MM.1S (cell line): ENCODE measurements around the gene HYAL1.

Experiments
- DNase-seq: peaks from one replicate; pipeline ENCODE4 v3.0.0-alpha.2; 2015
- H2AFZ ChIP-seq: fragments of 300-600 bp; sonication (generic); 2 replicates; pipeline ENCODE4 v1.6.0; 2016; ENCODE audit warnings: antibody characterized with exemption, low read length
- H3F3A ChIP-seq: fragments of 300-600 bp; sonication (generic); 2 replicates; pipeline ENCODE4 v1.6.1; 2016; ENCODE audit warnings: mild to moderate bottlenecking, antibody characterized with exemption, low read length, moderate library complexity, mixed read lengths; ENCODE audit not compliant: insufficient read depth
- H3K27ac ChIP-seq: fragments of 300-600 bp; sonication (generic); 2 replicates; pipeline ENCODE4 v1.5.1; 2016; ENCODE audit warnings: mild to moderate bottlenecking, low read length
- H3K27me3 ChIP-seq: fragments of 300-600 bp; sonication (generic); replicated peaks from 2 replicates; pipeline ENCODE4 v1.6.0; 2016; ENCODE audit warnings: low read length; ENCODE audit not compliant: insufficient read depth
- H3K36me3 ChIP-seq: fragments of 300-600 bp; sonication (generic); replicated peaks from 2 replicates; pipeline ENCODE4 v1.6.1; 2016; ENCODE audit warnings: mild to moderate bottlenecking, low read length, mixed read lengths; ENCODE audit not compliant: insufficient read depth
- H3K4me1 ChIP-seq: fragments of 300-600 bp; sonication (generic); 2 replicates; pipeline ENCODE4 v1.6.1; 2016; ENCODE audit warnings: low read length, mixed read lengths
- H3K4me2 ChIP-seq: fragments of 300-600 bp; sonication (generic); 2 replicates; pipeline ENCODE4 v1.6.0; 2016; ENCODE audit warnings: low read depth, low read length
- H3K4me3 ChIP-seq: fragments of 300-600 bp; sonication (generic); 2 replicates; pipeline ENCODE4 v1.5.1; 2016; ENCODE audit warnings: low read length, mixed read lengths
- H3K79me2 ChIP-seq: fragments of 300-600 bp; sonication (generic); 2 replicates; pipeline ENCODE4 v1.6.1; 2016; ENCODE audit warnings: mixed run types, low read length, mixed read lengths
- H3K9ac ChIP-seq: fragments of 300-600 bp; sonication (generic); 2 replicates; pipeline ENCODE4 v1.6.1; 2016; ENCODE audit warnings: low read length, mixed read lengths
- H3K9me2 ChIP-seq: fragments of 300-600 bp; sonication (generic); replicated peaks from 2 replicates; pipeline ENCODE4 v1.6.1; 2016; ENCODE audit warnings: mild to moderate bottlenecking, low read length, mixed read lengths; ENCODE audit not compliant: insufficient read depth
- H3K9me3 ChIP-seq: fragments of 300-600 bp; sonication (generic); replicated peaks from 2 replicates; pipeline ENCODE4 v1.6.1; 2016; ENCODE audit warnings: mild to moderate bottlenecking, low read length, mixed read lengths; ENCODE audit not compliant: insufficient read depth
- H4K20me1 ChIP-seq: fragments of 300-600 bp; sonication (generic); 2 replicates; pipeline ENCODE4 v1.6.1; 2016; ENCODE audit warnings: mild to moderate bottlenecking, low read length, moderate library complexity, mixed read lengths; ENCODE audit not compliant: insufficient read depth
- EZH2 ChIP-seq: fragments of 300-600 bp; sonication (generic); optimal IDR thresholded peaks from 2 replicates; pipeline ENCODE3; 2017; ENCODE audit warnings: low read depth, mild to moderate bottlenecking, antibody characterized with exemption, low read length, mixed read lengths
- EZH2phosphoT487 ChIP-seq: fragments of 300-600 bp; sonication (generic); IDR thresholded peaks from 2 replicates; pipeline ENCODE4 v1.6.1; 2018; ENCODE audit warnings: antibody characterized with exemption, low read length
- TF ChIP-seq, protein P1 (sequence below): fragments of 300-600 bp; sonication (generic); IDR thresholded peaks from 2 replicates; pipeline ENCODE4 v1.5.1; 2016; ENCODE audit warnings: antibody characterized with exemption, low read length, mixed read lengths

Gene HYAL1

DNA sequence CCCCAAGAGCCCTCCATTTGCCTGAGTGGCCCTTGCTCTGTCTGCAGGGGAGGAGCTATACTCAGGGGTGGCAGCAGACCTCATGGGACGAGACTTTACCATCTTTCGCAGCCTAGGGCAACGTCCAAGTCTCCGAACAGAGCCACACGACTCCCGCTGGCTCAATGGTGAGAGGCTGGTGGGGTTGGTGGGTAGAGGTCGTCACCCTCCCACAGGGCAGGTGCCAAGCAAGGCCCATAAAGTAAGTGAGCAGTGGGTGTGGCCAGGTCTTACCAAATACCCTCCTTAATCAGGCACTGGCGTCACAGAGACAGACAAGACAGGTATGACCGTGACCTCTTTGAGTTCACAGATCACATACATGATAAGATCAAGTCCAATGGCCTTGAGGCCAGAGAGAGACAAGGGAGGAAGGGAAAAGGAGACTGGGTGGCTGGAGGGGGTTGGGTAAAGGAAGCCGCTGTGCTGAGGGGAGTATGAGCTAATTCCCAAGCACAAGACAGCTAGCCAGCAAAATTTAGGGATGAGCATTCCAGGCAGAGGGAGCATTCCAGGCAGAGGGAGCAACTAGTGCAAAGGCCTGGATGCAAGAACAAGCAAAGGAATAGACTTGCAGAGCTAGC lies 31.9 kb downstream of the HYAL1 start:
- Histone ChIP-seq H3K27me3 (peaks cover 91% of the 10 kb centered on the region), H4K20me1 (no peaks in the 10 kb centered on the region), H3K9me3 (no peaks in the 10 kb centered on the region), H2AFZ (no peak overlapping the region), H3K9me2 (no peaks in the 10 kb centered on the region), H3K36me3 (no peaks in the 10 kb centered on the region), H3K4me3 (no peak overlapping the region), H3K9ac (no peak overlapping the region), H3K79me2 (no peaks in the 10 kb centered on the region), H3K4me1 (peaks cover 13% of the 10 kb centered on the region; the same call in 1 of the 2 replicates), H3K27ac (no peak overlapping the region), H3F3A (no peaks in the 10 kb centered on the region), H3K4me2 (no peak overlapping the region)
- TF ChIP-seq, protein P1, sequence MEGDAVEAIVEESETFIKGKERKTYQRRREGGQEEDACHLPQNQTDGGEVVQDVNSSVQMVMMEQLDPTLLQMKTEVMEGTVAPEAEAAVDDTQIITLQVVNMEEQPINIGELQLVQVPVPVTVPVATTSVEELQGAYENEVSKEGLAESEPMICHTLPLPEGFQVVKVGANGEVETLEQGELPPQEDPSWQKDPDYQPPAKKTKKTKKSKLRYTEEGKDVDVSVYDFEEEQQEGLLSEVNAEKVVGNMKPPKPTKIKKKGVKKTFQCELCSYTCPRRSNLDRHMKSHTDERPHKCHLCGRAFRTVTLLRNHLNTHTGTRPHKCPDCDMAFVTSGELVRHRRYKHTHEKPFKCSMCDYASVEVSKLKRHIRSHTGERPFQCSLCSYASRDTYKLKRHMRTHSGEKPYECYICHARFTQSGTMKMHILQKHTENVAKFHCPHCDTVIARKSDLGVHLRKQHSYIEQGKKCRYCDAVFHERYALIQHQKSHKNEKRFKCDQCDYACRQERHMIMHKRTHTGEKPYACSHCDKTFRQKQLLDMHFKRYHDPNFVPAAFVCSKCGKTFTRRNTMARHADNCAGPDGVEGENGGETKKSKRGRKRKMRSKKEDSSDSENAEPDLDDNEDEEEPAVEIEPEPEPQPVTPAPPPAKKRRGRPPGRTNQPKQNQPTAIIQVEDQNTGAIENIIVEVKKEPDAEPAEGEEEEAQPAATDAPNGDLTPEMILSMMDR, result no peak
- TF ChIP-seq EZH2 (no peak), EZH2phosphoT487 (no peak)
- DNase-seq, result no peak

DNA sequence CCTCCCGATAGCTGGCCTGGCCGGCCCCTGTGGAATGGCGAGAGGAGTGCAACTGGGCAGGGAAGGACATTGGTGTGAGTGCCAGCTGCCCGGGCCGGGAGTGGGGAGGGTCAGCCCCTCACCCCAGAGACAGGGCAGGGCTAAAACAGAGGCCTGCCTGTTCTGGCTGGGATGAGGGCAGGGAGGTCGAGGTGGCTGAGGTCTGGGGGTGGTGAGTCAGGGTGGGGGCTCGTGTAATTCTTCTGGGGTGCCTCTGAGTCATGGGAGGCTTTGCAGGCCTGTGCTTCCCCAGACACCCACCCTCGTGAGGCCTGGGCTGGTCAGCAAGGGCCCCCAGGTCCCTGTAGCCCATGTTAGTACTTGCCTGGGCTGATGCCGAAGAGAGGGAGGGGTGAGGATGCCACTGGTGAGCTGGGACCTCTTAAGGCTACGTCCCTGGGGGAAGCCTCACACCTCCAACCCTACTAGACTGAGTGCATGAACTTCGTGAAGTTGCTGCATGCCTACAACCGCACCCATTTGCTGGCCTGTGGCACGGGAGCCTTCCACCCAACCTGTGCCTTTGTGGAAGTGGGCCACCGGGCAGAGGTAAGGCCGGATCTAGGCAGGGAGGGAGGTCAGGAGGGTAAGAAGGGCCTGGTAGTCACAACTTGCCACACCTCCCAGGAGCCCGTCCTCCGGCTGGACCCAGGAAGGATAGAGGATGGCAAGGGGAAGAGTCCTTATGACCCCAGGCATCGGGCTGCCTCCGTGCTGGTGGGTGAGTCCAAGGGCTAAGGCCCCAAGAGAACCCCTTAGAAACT lies 32.8 kb downstream of the HYAL1 start:
- Histone ChIP-seq H3K36me3 (no peaks in the 10 kb centered on the region), H3K4me2 (no peak overlapping the region), H3K9me3 (no peaks in the 10 kb centered on the region), H3K4me1 (peaks cover 13% of the 10 kb centered on the region; the same call in 1 of the 2 replicates), H3K9ac (no peak overlapping the region), H3K9me2 (no peaks in the 10 kb centered on the region), H3K4me3 (no peak overlapping the region), H3F3A (no peaks in the 10 kb centered on the region), H2AFZ (no peak overlapping the region), H4K20me1 (no peaks in the 10 kb centered on the region), H3K27me3 (peaks cover 91% of the 10 kb centered on the region), H3K27ac (no peak overlapping the region), H3K79me2 (no peaks in the 10 kb centered on the region)
- TF ChIP-seq, protein P1, result no peak
- TF ChIP-seq EZH2 (no peak), EZH2phosphoT487 (no peak)
- no peak for DNase-seq

DNA sequence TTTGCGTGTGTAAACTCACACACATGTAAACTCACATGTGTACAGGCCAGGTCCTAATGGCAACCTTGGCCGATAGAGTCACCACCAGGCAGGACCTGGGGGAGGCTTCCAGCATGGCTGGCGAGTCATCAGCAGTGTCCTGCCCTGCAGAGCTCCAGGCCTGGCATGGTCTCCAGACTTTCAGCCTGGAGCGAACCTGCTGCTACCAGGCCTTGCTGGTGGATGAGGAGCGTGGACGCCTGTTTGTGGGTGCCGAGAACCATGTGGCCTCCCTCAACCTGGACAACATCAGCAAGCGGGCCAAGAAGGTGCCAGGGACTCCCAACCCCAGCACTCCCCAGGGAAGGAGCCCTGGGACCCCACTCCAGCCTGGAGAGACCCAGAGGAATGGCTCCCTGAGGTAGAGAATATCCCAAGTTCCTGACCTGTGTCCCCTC lies 33.4 kb downstream of the HYAL1 start:
- Histone ChIP-seq H3K9me2 (no peaks in the 10 kb centered on the region), H3K9me3 (no peaks in the 10 kb centered on the region), H2AFZ (no peak overlapping the region), H4K20me1 (no peaks in the 10 kb centered on the region), H3K9ac (no peak overlapping the region), H3K36me3 (no peaks in the 10 kb centered on the region), H3K4me2 (no peak overlapping the region), H3K4me1 (peaks cover 13% of the 10 kb centered on the region; the same call in 1 of the 2 replicates), H3K79me2 (no peaks in the 10 kb centered on the region), H3K27me3 (peaks cover 90% of the 10 kb centered on the region), H3F3A (no peaks in the 10 kb centered on the region), H3K4me3 (no peak overlapping the region), H3K27ac (no peak overlapping the region)
- no peak for DNase-seq
- TF ChIP-seq EZH2phosphoT487 (no peak), EZH2 (no peak)
- TF ChIP-seq, protein P1, result no peak
